IPS-20b (cell line): ENCODE measurements around the gene ACVR2B.

Source experiments
- H3K27ac ChIP-seq: one replicate; pipeline ENCODE4 v1.5.1; 2013; ENCODE audit warnings: low read length
- H3K27me3 ChIP-seq: 2 replicates; pipeline ENCODE4 v1.6.1; 2013; ENCODE audit warnings: mild to moderate bottlenecking, low read length, inconsistent platforms; ENCODE audit not compliant: insufficient read depth
- H3K36me3 ChIP-seq: 2 replicates; pipeline ENCODE4 v1.6.1; 2013; ENCODE audit warnings: low read depth, mild to moderate bottlenecking, inconsistent platforms, low read length, moderate library complexity; ENCODE audit not compliant: insufficient read depth
- H3K4me1 ChIP-seq: 2 replicates; pipeline ENCODE4 v1.6.1; 2013; ENCODE audit warnings: mild to moderate bottlenecking, control low read depth, inconsistent platforms, low read length, moderate library complexity; ENCODE audit not compliant: insufficient read depth
- H3K4me3 ChIP-seq: 2 replicates; pipeline ENCODE4 v1.5.1; 2013; ENCODE audit warnings: mild to moderate bottlenecking, low read length, inconsistent platforms
- H3K9ac ChIP-seq: 2 replicates; pipeline ENCODE4 v1.6.1; 2013; ENCODE audit warnings: low read depth, mild to moderate bottlenecking, inconsistent platforms, low read length, moderate library complexity
- H3K9me3 ChIP-seq: 2 replicates; pipeline ENCODE4 v1.6.1; 2013; ENCODE audit warnings: mild to moderate bottlenecking, low read depth, low read length, inconsistent platforms; ENCODE audit not compliant: insufficient read depth

The ACVR2B gene

GRCh38 chr3:38491215-38491614 is 37.5 kb downstream of the ACVR2B start:
- Histone ChIP-seq H3K4me3 (no peak overlapping the region), H3K9me3 (no peaks in the 10 kb centered on the region), H3K4me1 (no peaks in the 10 kb centered on the region), H3K27me3 (no peaks in the 10 kb centered on the region), H3K9ac (no peak overlapping the region), H3K27ac (no peak overlapping the region), H3K36me3 (peaks cover 34% of the 10 kb centered on the region)

DNA sequence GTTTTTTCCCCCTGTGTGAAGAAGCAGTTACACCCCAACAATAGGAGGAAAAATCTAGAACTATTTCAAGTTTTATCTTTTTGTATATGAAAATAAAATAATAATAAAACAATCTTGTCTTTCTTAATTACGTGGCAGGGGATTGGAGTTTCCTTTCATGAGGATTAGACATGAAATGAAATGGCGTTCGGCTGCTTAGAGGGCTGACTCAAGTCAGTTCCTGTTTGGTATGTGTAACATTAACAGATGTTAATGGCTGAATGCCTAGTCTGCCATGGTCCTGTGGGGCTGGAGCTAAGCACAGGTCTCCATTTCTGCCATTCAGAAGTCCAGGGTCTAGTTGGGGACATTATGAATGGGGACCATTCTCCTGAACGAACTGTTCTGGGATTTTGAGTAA is 39.3 kb downstream of the ACVR2B start:
- no peak overlapping the region for H3K4me3 ChIP-seq
- H3K36me3 ChIP-seq, result peaks cover 29% of the 10 kb centered on the region
- no peaks in the 10 kb centered on the region; the same call in 1 of the 2 replicates for H3K4me1 ChIP-seq
- no peaks in the 10 kb centered on the region for H3K9me3 ChIP-seq
- no peaks in the 10 kb centered on the region for H3K27me3 ChIP-seq
- H3K9ac ChIP-seq, result no peak overlapping the region
- H3K27ac ChIP-seq, result no peak overlapping the region

- no peaks in the 10 kb centered on the region; the same call in 1 of the 2 replicates for H3K4me1 ChIP-seq
- H3K27me3 ChIP-seq, result no peaks in the 10 kb centered on the region
- H3K27ac ChIP-seq, result peak within 1 kb of the TSS; percentile 46
- H3K9me3 ChIP-seq, result no peaks in the 10 kb centered on the region
- peak within 1 kb of the TSS; percentile 90 for H3K4me3 ChIP-seq
- peak within 1 kb of the TSS; percentile 90 for H3K9ac ChIP-seq
- peaks cover 35% of the 10 kb centered on the region for H3K36me3 ChIP-seq
Measured at GRCh38 chr3:38496131-38496910, 42.6 kb downstream of the ACVR2B start, which contains the start of gene EXOG. EXOG (plus strand) TSS chr3:38496340; CDS start chr3:38496368, 28 bp downstream.

GRCh38 chr3:38497031-38497430 is 43.3 kb downstream of the ACVR2B start:
- Histone ChIP-seq H3K9me3 (no peaks in the 10 kb centered on the region), H3K36me3 (peaks cover 35% of the 10 kb centered on the region), H3K4me1 (no peaks in the 10 kb centered on the region; the same call in 1 of the 2 replicates), H3K27ac (no peak overlapping the region), H3K27me3 (no peaks in the 10 kb centered on the region), H3K9ac (peak overlapping the region; percentile 90; the same call in 1 of the 2 replicates), H3K4me3 (peak overlapping the region; percentile 90)

DNA sequence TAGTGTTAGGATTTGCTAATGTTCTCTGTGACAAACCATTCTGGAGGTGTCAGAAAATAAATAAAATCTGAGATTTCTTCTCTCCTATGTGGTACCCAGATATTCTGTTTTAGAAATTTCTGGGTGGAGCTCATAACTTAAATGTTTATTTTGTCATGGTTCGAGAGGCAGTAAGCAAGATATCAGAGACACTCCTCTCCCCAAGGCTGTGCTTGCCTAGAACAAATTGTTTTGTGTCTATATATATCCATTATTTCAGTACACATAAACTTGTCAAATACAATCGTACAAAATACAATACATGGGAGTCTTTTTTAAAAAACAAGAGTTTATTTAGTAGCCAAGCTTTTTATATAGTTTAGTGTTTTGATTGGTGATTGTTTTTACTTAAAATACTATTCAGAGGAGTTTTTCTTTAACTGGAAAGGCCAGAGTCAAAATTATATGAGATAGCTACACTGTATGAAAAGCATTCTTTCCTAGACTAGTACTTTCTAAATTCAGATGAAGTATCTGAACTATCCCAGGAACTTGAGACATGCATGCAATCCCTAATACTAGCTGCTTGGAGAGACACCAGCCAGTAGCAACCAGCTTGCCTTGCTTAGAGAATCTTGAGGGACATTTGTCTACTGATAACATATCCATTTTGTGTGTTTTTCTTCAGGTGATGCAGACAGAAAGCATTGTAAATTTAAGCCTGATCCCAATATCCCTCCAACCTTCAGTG is 47.2 kb downstream of the ACVR2B start:
- H3K36me3 ChIP-seq, result peaks cover 71% of the 10 kb centered on the region
- H3K27me3 ChIP-seq, result no peaks in the 10 kb centered on the region
- no peak overlapping the region for H3K9ac ChIP-seq
- H3K27ac ChIP-seq, result no peak overlapping the region
- no peak overlapping the region for H3K4me3 ChIP-seq
- no peaks in the 10 kb centered on the region; the same call in 1 of the 2 replicates for H3K4me1 ChIP-seq
- no peaks in the 10 kb centered on the region for H3K9me3 ChIP-seq

- peaks cover 86% of the 10 kb centered on the region for H3K36me3 ChIP-seq
- no peaks in the 10 kb centered on the region for H3K27me3 ChIP-seq
- no peak overlapping the region for H3K9ac ChIP-seq
- H3K27ac ChIP-seq, result no peak overlapping the region
- no peaks in the 10 kb centered on the region for H3K9me3 ChIP-seq
- H3K4me1 ChIP-seq, result no peaks in the 10 kb centered on the region
- no peak overlapping the region for H3K4me3 ChIP-seq
Measured at GRCh38 chr3:38507120-38507519, 53.4 kb downstream of the ACVR2B start.

GRCh38 chr3:38509732-38510131 is 56.0 kb downstream of the ACVR2B start:
- Histone ChIP-seq H3K9ac (no peak overlapping the region), H3K27me3 (no peaks in the 10 kb centered on the region), H3K9me3 (no peaks in the 10 kb centered on the region), H3K27ac (no peak overlapping the region), H3K4me1 (no peaks in the 10 kb centered on the region), H3K36me3 (peaks cover 80% of the 10 kb centered on the region), H3K4me3 (no peak overlapping the region)

GRCh38 chr3:38510631-38511030 is 56.9 kb downstream of the ACVR2B start:
- no peaks in the 10 kb centered on the region for H3K4me1 ChIP-seq
- peaks cover 79% of the 10 kb centered on the region for H3K36me3 ChIP-seq

GRCh38 chr3:38511546-38511945 is 57.9 kb downstream of the ACVR2B start:
- H3K9ac ChIP-seq, result no peak overlapping the region
- no peak overlapping the region for H3K4me3 ChIP-seq
- no peaks in the 10 kb centered on the region for H3K27me3 ChIP-seq
- H3K4me1 ChIP-seq, result no peaks in the 10 kb centered on the region
- H3K9me3 ChIP-seq, result no peaks in the 10 kb centered on the region
- no peak overlapping the region for H3K27ac ChIP-seq
- H3K36me3 ChIP-seq, result peaks cover 75% of the 10 kb centered on the region

More at GRCh38 chr3:38510631-38511030, 56.9 kb downstream of the ACVR2B start:
- H3K9me3 ChIP-seq, result no peaks in the 10 kb centered on the region
- no peak overlapping the region for H3K9ac ChIP-seq
- no peak overlapping the region for H3K27ac ChIP-seq
- no peak overlapping the region for H3K4me3 ChIP-seq
- no peaks in the 10 kb centered on the region for H3K27me3 ChIP-seq

DNA sequence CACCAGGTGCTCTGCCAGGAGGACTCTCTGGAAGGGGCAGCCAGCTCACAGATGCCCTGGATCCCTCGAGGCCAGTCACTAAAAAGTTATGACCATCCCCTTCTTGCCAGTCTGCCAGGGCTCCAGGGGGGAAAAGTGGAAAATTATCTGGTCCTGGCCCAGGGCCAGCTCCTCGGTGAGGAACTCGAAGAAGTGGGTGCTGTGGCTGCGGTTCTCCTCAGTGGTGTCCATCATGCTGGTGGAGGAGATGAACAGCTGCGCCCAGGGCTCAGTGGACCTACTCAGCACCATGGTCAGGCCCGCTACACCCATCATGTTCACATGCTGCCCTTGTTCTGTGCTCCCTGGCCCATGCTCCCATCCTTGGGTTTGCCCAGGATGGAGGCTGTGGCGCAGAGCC is 61.7 kb downstream of the ACVR2B start:
- Histone ChIP-seq H3K4me1 (peaks cover 18% of the 10 kb centered on the region; the same call in 1 of the 2 replicates), H3K4me3 (no peak overlapping the region), H3K36me3 (peaks cover 51% of the 10 kb centered on the region), H3K27ac (no peak overlapping the region), H3K27me3 (no peaks in the 10 kb centered on the region), H3K9ac (no peak overlapping the region), H3K9me3 (no peaks in the 10 kb centered on the region)

DNA sequence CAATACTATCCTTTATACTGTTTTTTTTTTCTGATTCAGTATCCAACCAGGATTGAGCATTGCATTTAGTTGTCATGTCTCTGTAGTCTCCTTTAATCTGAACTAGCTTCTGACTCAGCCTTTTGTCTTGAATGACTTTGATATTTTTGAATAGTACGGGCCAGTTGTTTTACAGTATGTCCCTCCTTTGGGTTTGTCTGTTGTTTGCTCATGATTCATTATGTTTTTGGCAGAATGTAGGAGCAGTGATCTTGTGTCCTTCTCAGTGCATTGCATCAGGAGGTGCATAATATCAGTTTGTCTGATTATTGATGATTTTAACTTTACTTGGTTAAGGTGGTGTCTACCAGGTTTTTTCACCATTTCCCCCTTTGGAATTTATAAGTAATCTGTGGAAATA is 63.0 kb downstream of the ACVR2B start:
- no peak overlapping the region for H3K27ac ChIP-seq
- no peaks in the 10 kb centered on the region for H3K9me3 ChIP-seq
- peaks cover 46% of the 10 kb centered on the region for H3K36me3 ChIP-seq
- H3K9ac ChIP-seq, result no peak overlapping the region
- H3K4me1 ChIP-seq, result peaks cover 30% of the 10 kb centered on the region; the same call in 1 of the 2 replicates
- no peaks in the 10 kb centered on the region for H3K27me3 ChIP-seq
- no peak overlapping the region for H3K4me3 ChIP-seq
